HepG2 (cell line): ENCODE measurements around the gene KRT14. TPM values are rescaled to one million over a fixed set of nuclear protein-coding genes. Genes with fewer than 3 reads are reported as not detected.

Experiments
- ATAC-seq: fragments of 200-7000 bp; cut with Tn5 transposase; 3 replicates; pipeline ENCODE4 v1.9.1; 2020; ENCODE audit warnings: mild to moderate bottlenecking, moderate library complexity
- BruUV-seq: library from RNA; stranded (reverse); fragments of 400-500 nt; replicated peaks from 2 replicates; lab custom pipeline; 2021; lab: Mats Ljungman, UMichigan
- CTCF ChIA-PET: fragments of 300-600 bp; formaldehyde crosslinking; extraction: SDS; loops from one replicate; lab custom pipeline; 2021; ENCODE audit warnings: low total read pairs, inconsistent platforms, low intra/inter-chr PET ratio; lab: Yijun Ruan, JAX
- POLR2A ChIA-PET: fragments of 350-600 bp; sonication (Branson Sonifier 250); formaldehyde crosslinking; loops from one replicate; lab custom pipeline; 2020; ENCODE audit warnings: antibody characterized with exemption, inconsistent platforms; lab: Yijun Ruan, JAX
- DNase-seq: peaks from one replicate; pipeline ENCODE4 v3.0.0-alpha.2; 2015; ENCODE audit warnings: low spot score
- FAIRE-seq: peaks from 3 replicates; lab custom pipeline; 2011; peaks lifted over from hg19 to GRCh38; lab: Jason Lieb, UNC
- H2AFZ ChIP-seq: one replicate; pipeline ENCODE4 v1.6.1; 2011; ENCODE audit warnings: low read length, inconsistent platforms
- H3K27ac ChIP-seq: fragments of 300-600 bp; 3 replicates; pipeline ENCODE4 v1.8.0; 2011; ENCODE audit warnings: mixed run types, mild to moderate bottlenecking, mixed read lengths, low read length, inconsistent platforms; ENCODE audit not compliant: insufficient read depth; ENCODE audit errors: extremely low read length
- H3K27me3 ChIP-seq, 2 experiments: fragments of 200-600 bp in 1 of 2; 2 replicates in 1 of 2; 3 replicates in 1 of 2; pipeline versions ENCODE4 v1.6.0 to v1.8.0; 2011; ENCODE audit warnings: low read length in 2 of 2, mild to moderate bottlenecking in 2 of 2, moderate library complexity in 2 of 2, inconsistent platforms in 1 of 2; ENCODE audit not compliant: insufficient read depth in 2 of 2, control insufficient read depth in 1 of 2
- H3K36me3 ChIP-seq, 2 experiments: fragments of 200-600 bp in 1 of 2; replicated peaks in 1 of 2; 2 replicates in 1 of 2; 3 replicates in 1 of 2; pipeline versions ENCODE4 v1.5.1 to v1.8.0; 2011; ENCODE audit warnings: low read length in 2 of 2, inconsistent platforms in 1 of 2; ENCODE audit not compliant: insufficient read depth in 2 of 2, control insufficient read depth in 1 of 2
- H3K4me1 ChIP-seq: 2 replicates; pipeline ENCODE4 v1.5.1; 2012; ENCODE audit warnings: low read length, inconsistent platforms; ENCODE audit not compliant: insufficient read depth
- H3K4me2 ChIP-seq: 2 replicates; pipeline ENCODE4 v1.6.0; 2011; ENCODE audit warnings: low read depth, low read length, inconsistent platforms
- H3K4me3 ChIP-seq, 3 experiments: fragments of 200-600 bp in 1 of 3; sonication (generic), shearing (Covaris generic) in 1 of 3; replicated peaks in 1 of 3; 2 replicates each; pipeline ENCODE4 v1.5.1; 2011 to 2016; ENCODE audit warnings: low read length in 3 of 3, inconsistent platforms in 2 of 3, low read depth in 2 of 3, mild to moderate bottlenecking in 2 of 3, control low read depth in 1 of 3, mixed read lengths in 1 of 3; ENCODE audit not compliant: insufficient read depth in 1 of 3
- H3K79me2 ChIP-seq: one replicate; pipeline ENCODE4 v1.6.1; 2011; ENCODE audit warnings: low read length, inconsistent platforms; ENCODE audit not compliant: insufficient read depth
- H3K9ac ChIP-seq: 2 replicates; pipeline ENCODE4 v1.6.0; 2011; ENCODE audit warnings: mild to moderate bottlenecking, low read depth, low read length, inconsistent platforms; ENCODE audit not compliant: insufficient read depth
- H3K9me3 ChIP-seq: 2 replicates; pipeline ENCODE4 v1.5.1; 2012; ENCODE audit warnings: mild to moderate bottlenecking, low read length
- H4K20me1 ChIP-seq: 2 replicates; pipeline ENCODE4 v1.6.0; 2011; ENCODE audit warnings: inconsistent platforms, mild to moderate bottlenecking, low read length, moderate library complexity; ENCODE audit not compliant: insufficient read depth
- CERS6 ChIP-seq: sonication (generic); formaldehyde crosslinking; IDR thresholded peaks from 2 replicates; pipeline ENCODE4 v1.5.0; 2020; ENCODE audit warnings: missing genetic modification reagents
- FLYWCH1 ChIP-seq: sonication (generic); formaldehyde crosslinking; IDR thresholded peaks from 2 replicates; pipeline ENCODE4 v1.8.1; 2023; ENCODE audit warnings: mild to moderate bottlenecking, missing genetic modification reagents
- HDAC2 ChIP-seq: sonication (generic); formaldehyde crosslinking; IDR thresholded peaks from 2 replicates; pipeline ENCODE4 v1.4.0; 2020; ENCODE audit warnings: missing genetic modification reagents
- MAF1 ChIP-seq: sonication (generic); formaldehyde crosslinking; IDR thresholded peaks from 2 replicates; pipeline ENCODE4 v1.5.0; 2020; ENCODE audit warnings: missing genetic modification reagents, borderline replicate concordance
- MYPOP ChIP-seq: sonication (generic); formaldehyde crosslinking; IDR thresholded peaks from 2 replicates; pipeline ENCODE4 v1.8.1; 2023; ENCODE audit warnings: mild to moderate bottlenecking, moderate library complexity, missing genetic modification reagents
- NFIC ChIP-seq: IDR thresholded peaks from 2 replicates; pipeline ENCODE4 v1.6.1; 2012; ENCODE audit warnings: mild to moderate bottlenecking, low read length, inconsistent platforms
- ONECUT2 ChIP-seq: sonication (generic); formaldehyde crosslinking; IDR thresholded peaks from 2 replicates; pipeline ENCODE4 v1.4.0; 2020; ENCODE audit warnings: missing genetic modification reagents
- PAWR ChIP-seq: sonication (generic); formaldehyde crosslinking; IDR thresholded peaks from 2 replicates; pipeline ENCODE4 v1.4.0; 2020; ENCODE audit warnings: missing genetic modification reagents, mild to moderate bottlenecking, borderline replicate concordance
- TBX2 ChIP-seq: sonication (generic); formaldehyde crosslinking; IDR thresholded peaks from 2 replicates; pipeline ENCODE4 v1.5.0; 2020; ENCODE audit warnings: missing genetic modification reagents, mild to moderate bottlenecking, borderline replicate concordance
- ZMAT3 ChIP-seq: sonication (generic); formaldehyde crosslinking; conservative IDR thresholded peaks from 2 replicates; pipeline ENCODE4 v1.7.0; 2021; ENCODE audit warnings: missing genetic modification reagents
- ZNF17 ChIP-seq: sonication (generic); formaldehyde crosslinking; IDR thresholded peaks from 2 replicates; pipeline ENCODE4 v1.5.0; 2020; ENCODE audit warnings: mild to moderate bottlenecking, missing genetic modification reagents
- ZNF549 ChIP-seq: sonication (generic); formaldehyde crosslinking; IDR thresholded peaks from 2 replicates; pipeline ENCODE4 v1.5.0; 2020; ENCODE audit warnings: missing genetic modification reagents
- ZNF772 ChIP-seq: sonication (generic); formaldehyde crosslinking; IDR thresholded peaks from 2 replicates; pipeline ENCODE4 v1.5.0; 2020; ENCODE audit warnings: mild to moderate bottlenecking, missing genetic modification reagents
- ZSCAN12 ChIP-seq: sonication (generic); formaldehyde crosslinking; IDR thresholded peaks from 2 replicates; pipeline ENCODE4 v1.9.0; 2021; ENCODE audit warnings: mild to moderate bottlenecking, missing genetic modification reagents
- WGBS: methylation state at CpG from one replicate; pipeline ENCODE4 v1.1.6; 2017; ENCODE audit warnings: low lambda C conversion rate; 5-methylcytosine and 5-hydroxymethylcytosine counted together
- in situ Hi-C: cut with HindIII; loops from 2 replicates; pipeline ENCODE4 v1.10.0; 2017; ENCODE audit warnings: low pct_unique_long_range_greater_than_20kb; ENCODE audit not compliant: extremely low pct_ligation_motif_present
- intact Hi-C: fragments of 100-400 bp; cut with micrococcal nuclease; formaldehyde crosslinking; loops from one replicate; pipeline ENCODE4 v1.10.0; 2022; ENCODE audit not compliant: unreplicated experiment
- polyA plus RNA-seq, 8 experiments: library from polyadenylated mRNA; depleted of rRNA in 3 of 8; stranded (reverse) in 7 of 8; unstranded in 1 of 8; fragments of >200 nt; fragmentation: Illumina TruSeq in 4 of 8; extraction: Trizol in 4 of 8; gene quantifications; 2 replicates each; pipeline versions ENCODE4 v1.2.1 to v1.2.3, GENCODE V29; 2011 to 2016; ENCODE audit warnings: low read depth in 4 of 8, missing spikeins in 1 of 8, mixed read lengths in 1 of 8; ENCODE audit not compliant: insufficient read depth in 1 of 8
- total RNA-seq, 5 experiments: library from RNA; depleted of rRNA; stranded (reverse); fragments of >200 nt; fragmentation: Illumina TruSeq; extraction: Trizol; gene quantifications; 2 replicates each; pipeline ENCODE4 v1.2.3, GENCODE V29; 2016; ENCODE audit warnings: low read depth in 1 of 5
- TF ChIP-seq, protein P1 (sequence below): IDR thresholded peaks from 2 replicates; pipeline ENCODE4 v1.6.1; 2016; ENCODE audit warnings: missing biosample characterization, missing genetic modification reagents, low read depth
- TF ChIP-seq, protein P2 (sequence below): sonication (generic); formaldehyde crosslinking; conservative IDR thresholded peaks from 2 replicates; pipeline ENCODE4 v1.4.0; 2020; ENCODE audit warnings: missing genetic modification reagents

Gene KRT14
- total and polyA plus RNA-seq, 2 of the 13 experiments (the other 11 are each of a cell fraction or from before 2014, with no cell fraction given), result 0.09 TPM; not detected in 1

DNA sequence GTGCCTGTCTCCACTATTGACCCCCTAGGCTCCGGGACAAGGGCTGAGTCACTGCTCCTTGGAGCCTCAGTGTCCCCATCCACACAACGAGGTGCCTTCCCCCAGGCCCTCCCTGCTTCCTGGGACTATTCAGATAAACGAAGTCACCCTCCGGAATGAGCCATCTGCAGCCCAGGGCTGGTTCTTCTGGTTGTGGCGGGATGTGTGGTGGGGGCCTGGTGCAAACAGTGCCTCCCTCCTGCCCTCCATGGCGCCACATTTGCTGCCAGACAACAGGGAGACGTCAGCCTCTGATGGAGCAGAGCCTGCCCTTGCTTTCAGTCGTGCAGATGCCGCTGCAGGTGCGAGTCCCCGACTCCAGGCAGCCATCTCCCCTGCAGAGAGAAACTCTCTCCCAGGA is 31.0 kb upstream of the KRT14 start:
- H3K9ac ChIP-seq, result no peak overlapping the region
- 0% methylated on average over 5 of the region's 11 CpGs for WGBS
- CTCF ChIA-PET, result no interaction called here
- no peaks in the 10 kb centered on the region for H3K36me3 ChIP-seq
- H4K20me1 ChIP-seq, result no peaks in the 10 kb centered on the region
- DNase-seq, result no peak
- H3K4me3 ChIP-seq, result no peak overlapping the region
- no peak for TF ChIP-seq PAWR (CRISPR knock-in tag)
- TF ChIP-seq, protein P1, sequence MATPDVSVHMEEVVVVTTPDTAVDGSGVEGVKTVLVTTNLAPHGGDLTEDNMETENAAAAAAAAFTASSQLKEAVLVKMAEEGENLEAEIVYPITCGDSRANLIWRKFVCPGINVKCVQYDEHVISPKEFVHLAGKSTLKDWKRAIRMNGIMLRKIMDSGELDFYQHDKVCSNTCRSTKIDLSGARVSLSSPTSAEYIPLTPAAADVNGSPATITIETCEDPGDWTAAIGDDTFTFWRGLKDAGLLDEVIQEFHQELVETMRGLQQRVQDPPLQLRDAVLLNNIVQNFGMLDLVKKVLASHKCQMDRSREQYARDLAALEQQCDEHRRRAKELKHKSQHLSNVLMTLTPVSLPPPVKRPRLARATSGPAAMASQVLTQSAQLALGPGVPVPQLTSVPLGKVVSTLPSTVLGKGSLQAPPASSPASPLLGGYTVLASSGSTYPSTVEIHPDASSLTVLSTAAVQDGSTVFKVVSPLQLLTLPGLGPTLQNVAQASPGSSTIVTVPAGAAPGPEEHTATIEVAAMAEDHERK (CRISPR knock-in tag), result no peak
- no peak for TF ChIP-seq NFIC
- TF ChIP-seq ONECUT2 (CRISPR knock-in tag), result no peak
- no peak for TF ChIP-seq TBX2 (CRISPR knock-in tag)
- TF ChIP-seq ZNF17 (CRISPR knock-in tag), result no peak
- TF ChIP-seq ZNF549 (CRISPR knock-in tag), result no peak
- TF ChIP-seq ZNF772 (CRISPR knock-in tag), result no peak
- no peak for TF ChIP-seq HDAC2 (CRISPR knock-in tag)
- TF ChIP-seq FLYWCH1 (CRISPR knock-in tag), result no peak
- TF ChIP-seq, protein P2, sequence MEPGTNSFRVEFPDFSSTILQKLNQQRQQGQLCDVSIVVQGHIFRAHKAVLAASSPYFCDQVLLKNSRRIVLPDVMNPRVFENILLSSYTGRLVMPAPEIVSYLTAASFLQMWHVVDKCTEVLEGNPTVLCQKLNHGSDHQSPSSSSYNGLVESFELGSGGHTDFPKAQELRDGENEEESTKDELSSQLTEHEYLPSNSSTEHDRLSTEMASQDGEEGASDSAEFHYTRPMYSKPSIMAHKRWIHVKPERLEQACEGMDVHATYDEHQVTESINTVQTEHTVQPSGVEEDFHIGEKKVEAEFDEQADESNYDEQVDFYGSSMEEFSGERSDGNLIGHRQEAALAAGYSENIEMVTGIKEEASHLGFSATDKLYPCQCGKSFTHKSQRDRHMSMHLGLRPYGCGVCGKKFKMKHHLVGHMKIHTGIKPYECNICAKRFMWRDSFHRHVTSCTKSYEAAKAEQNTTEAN, result no peak
- TF ChIP-seq ZSCAN12 (CRISPR knock-in tag), result no peak
- no peak for TF ChIP-seq CERS6
- TF ChIP-seq MAF1 (CRISPR knock-in tag), result no peak
- TF ChIP-seq ZMAT3 (CRISPR knock-in tag), result no peak
- TF ChIP-seq MYPOP (CRISPR knock-in tag), result no peak
- TF ChIP-seq, all 625 proteins: peak for 0
- H3K27ac ChIP-seq, result no peak overlapping the region
- no peak overlapping the region for H3K4me2 ChIP-seq
- intact Hi-C loops (no loop called here), in situ Hi-C loops (no loop called here)
- no peak; the same call in 2 of the 3 replicates for ATAC-seq
- H3K27me3 ChIP-seq, result peaks cover 10 to 51% of the 10 kb centered on the region in 2 experiments; a peak in 4 of 5 replicates
- no peak overlapping the region for H2AFZ ChIP-seq
- POLR2A ChIA-PET, result no interaction called here
- FAIRE-seq, result no peak
- no peaks in the 10 kb centered on the region for H3K9me3 ChIP-seq
- H3K4me1 ChIP-seq, result no peaks in the 10 kb centered on the region
- no peaks in the 10 kb centered on the region for H3K79me2 ChIP-seq
- no TSS peak for BruUV-seq
